H9 (cell line): Measurements from ENCODE around the gene SLC38A3. TPM values are rescaled to one million over a fixed set of nuclear protein-coding genes. Genes with fewer than 3 reads are reported as not detected.

Source experiments
- DNase-seq: peaks from one replicate; pipeline ENCODE4 v3.0.0-alpha.2; 2017
- H2AFZ ChIP-seq: one replicate; pipeline ENCODE4 v1.6.1; 2013; ENCODE audit warnings: mild to moderate bottlenecking, low read length, control low read depth, moderate library complexity
- H2AK5ac ChIP-seq: 2 replicates; pipeline ENCODE4 v1.6.1; 2013; ENCODE audit warnings: low read length, control low read depth, mixed read lengths; ENCODE audit not compliant: insufficient read length
- H2BK120ac ChIP-seq: one replicate; pipeline ENCODE4 v1.6.1; 2013; ENCODE audit warnings: low read depth, mild to moderate bottlenecking, low read length, control low read depth, inconsistent platforms; ENCODE audit not compliant: poor library complexity, severe bottlenecking
- H2BK12ac ChIP-seq: 2 replicates; pipeline ENCODE4 v1.6.1; 2013; ENCODE audit warnings: low read length, control low read depth, mixed read lengths, low read depth; ENCODE audit not compliant: insufficient read length
- H2BK15ac ChIP-seq: 2 replicates; pipeline ENCODE4 v1.6.1; 2013; ENCODE audit warnings: low read depth, low read length, control low read depth
- H2BK20ac ChIP-seq: one replicate; pipeline ENCODE4 v1.6.1; 2013; ENCODE audit warnings: low read depth, mild to moderate bottlenecking, low read length, control low read depth, inconsistent platforms; ENCODE audit not compliant: poor library complexity, severe bottlenecking
- H2BK5ac ChIP-seq: 2 replicates; pipeline ENCODE4 v1.6.1; 2013; ENCODE audit warnings: low read length, control low read depth, mixed read lengths; ENCODE audit not compliant: insufficient read length
- H3K14ac ChIP-seq: 2 replicates; pipeline ENCODE4 v1.6.1; 2013; ENCODE audit warnings: low read length, control low read depth; ENCODE audit not compliant: insufficient read depth
- H3K18ac ChIP-seq: 2 replicates; pipeline ENCODE4 v1.6.1; 2013; ENCODE audit warnings: low read depth, mild to moderate bottlenecking, mixed read lengths, low read length, control low read depth; ENCODE audit not compliant: insufficient read length
- H3K23ac ChIP-seq: 2 replicates; pipeline ENCODE4 v1.6.1; 2013; ENCODE audit warnings: low read length, control low read depth, mixed read lengths, low read depth; ENCODE audit not compliant: insufficient read length
- H3K23me2 ChIP-seq: 2 replicates; pipeline ENCODE4 v1.6.1; 2013; ENCODE audit warnings: low read depth, mild to moderate bottlenecking, mixed read lengths, low read length, control low read depth; ENCODE audit not compliant: insufficient read length, poor library complexity, severe bottlenecking
- H3K27ac ChIP-seq: 2 replicates; pipeline ENCODE4 v1.5.1; 2013; ENCODE audit warnings: low read length, control low read depth, mixed read lengths, low read depth; ENCODE audit not compliant: insufficient read length
- H3K27me3 ChIP-seq: 2 replicates; pipeline ENCODE4 v1.6.1; 2013; ENCODE audit warnings: low read length, control low read depth, inconsistent platforms; ENCODE audit not compliant: insufficient read depth
- H3K4ac ChIP-seq: 2 replicates; pipeline ENCODE4 v1.6.1; 2013; ENCODE audit warnings: low read depth, mild to moderate bottlenecking, control low read depth, inconsistent platforms, low read length, moderate library complexity
- H3K4me1 ChIP-seq: 2 replicates; pipeline ENCODE4 v1.6.1; 2013; ENCODE audit warnings: low read length, control low read depth, inconsistent platforms; ENCODE audit not compliant: insufficient read depth
- H3K4me2 ChIP-seq: 2 replicates; pipeline ENCODE4 v1.6.1; 2013; ENCODE audit warnings: low read length, control low read depth, mixed read lengths; ENCODE audit not compliant: insufficient read length, insufficient read depth
- H3K56ac ChIP-seq: 2 replicates; pipeline ENCODE4 v1.6.1; 2013; ENCODE audit warnings: low read depth, mild to moderate bottlenecking, mixed read lengths, low read length, control low read depth; ENCODE audit not compliant: insufficient read length
- H3K79me1 ChIP-seq: 2 replicates; pipeline ENCODE4 v1.6.1; 2013; ENCODE audit warnings: low read depth, mild to moderate bottlenecking, moderate library complexity, low read length, control low read depth, inconsistent platforms; ENCODE audit not compliant: insufficient read depth, poor library complexity, severe bottlenecking
- H3K79me2 ChIP-seq: 2 replicates; pipeline ENCODE4 v1.6.1; 2013; ENCODE audit warnings: low read length, control low read depth, inconsistent platforms; ENCODE audit not compliant: insufficient read depth
- H3K9ac ChIP-seq: 2 replicates; pipeline ENCODE4 v1.6.1; 2013; ENCODE audit warnings: low read length, control low read depth, mixed read lengths; ENCODE audit not compliant: insufficient read length; ENCODE audit errors: extremely low read depth
- H3K9me3 ChIP-seq: one replicate; pipeline ENCODE4 v1.6.1; 2013; ENCODE audit warnings: low read depth, low read length, inconsistent platforms; ENCODE audit not compliant: control insufficient read depth
- H3T11ph ChIP-seq: one replicate; pipeline ENCODE4 v1.6.1; 2013; ENCODE audit warnings: mild to moderate bottlenecking, low read length, control low read depth, inconsistent platforms
- H4K20me1 ChIP-seq: one replicate; pipeline ENCODE4 v1.6.1; 2013; ENCODE audit not compliant: control insufficient read depth, insufficient read length, insufficient read depth
- H4K5ac ChIP-seq: 2 replicates; pipeline ENCODE4 v1.6.1; 2013; ENCODE audit warnings: low read depth, mild to moderate bottlenecking, mixed read lengths, low read length, control low read depth; ENCODE audit not compliant: insufficient read length
- H4K8ac ChIP-seq: replicated peaks from 2 replicates; pipeline ENCODE4 v1.6.1; 2013; ENCODE audit warnings: low read length, control low read depth, mixed read lengths, low read depth; ENCODE audit not compliant: insufficient read length
- H4K91ac ChIP-seq: 2 replicates; pipeline ENCODE4 v1.6.1; 2013; ENCODE audit warnings: low read depth, mild to moderate bottlenecking, moderate library complexity, mixed read lengths, low read length, control low read depth; ENCODE audit not compliant: insufficient read length
- H3K27ac Mint-ChIP-seq, 3 experiments: 2 replicates in 2 of 3; 3 replicates in 1 of 3; pipeline ENCODE4 v1.8.0; 2020 to 2021; ENCODE audit warnings: mixed read lengths in 3 of 3, mild to moderate bottlenecking in 1 of 3, moderate library complexity in 1 of 3
- H3K27me3 Mint-ChIP-seq: 2 replicates; pipeline ENCODE4 v1.8.0; 2021; ENCODE audit warnings: low read depth, mild to moderate bottlenecking, moderate library complexity, mixed read lengths
- H3K36me3 Mint-ChIP-seq, 3 experiments: 2 replicates in 2 of 3; 3 replicates in 1 of 3; pipeline ENCODE4 v1.8.0; 2020 to 2021; ENCODE audit warnings: low read depth in 3 of 3, mixed read lengths in 3 of 3; ENCODE audit not compliant: insufficient read depth in 1 of 3
- H3K4me1 Mint-ChIP-seq, 2 experiments: 2 replicates each; pipeline ENCODE4 v1.8.0; 2020; ENCODE audit warnings: mixed read lengths in 2 of 2
- H3K4me3 Mint-ChIP-seq, 2 experiments: 2 replicates in 1 of 2; 3 replicates in 1 of 2; pipeline ENCODE4 v1.8.0; 2020 to 2021; ENCODE audit warnings: mild to moderate bottlenecking in 2 of 2, mixed read lengths in 2 of 2, moderate library complexity in 1 of 2
- H3K9me3 Mint-ChIP-seq, 2 experiments: 2 replicates in 1 of 2; 3 replicates in 1 of 2; pipeline ENCODE4 v1.8.0; 2020; ENCODE audit warnings: mild to moderate bottlenecking in 2 of 2, mixed read lengths in 2 of 2, moderate library complexity in 1 of 2
- WGBS: extraction: QIAGEN DNeasy Blood & Tissue Kit; methylation state at CpG from one replicate; pipeline ENCODE4 v1.1.7; 2013; ENCODE audit warnings: missing lambda C conversion rate, low lambda C conversion rate, mixed read lengths; ENCODE audit not compliant: insufficient read length; ENCODE audit errors: extremely low coverage; 5-methylcytosine and 5-hydroxymethylcytosine counted together
- total RNA-seq: library from RNA; stranded (reverse); gene quantifications from 2 replicates; pipeline ENCODE4 v1.2.1, GENCODE V29; 2021
- TF ChIP-seq, protein P1 (sequence below): fragments of 200-600 bp; sonication (generic); conservative IDR thresholded peaks from 3 replicates; pipeline ENCODE4 v1.8.0; 2021; ENCODE audit warnings: antibody characterized with exemption, mild to moderate bottlenecking

The SLC38A3 gene
- total RNA-seq, 1 experiment from 2014 or later, result 1.4 TPM

DNA sequence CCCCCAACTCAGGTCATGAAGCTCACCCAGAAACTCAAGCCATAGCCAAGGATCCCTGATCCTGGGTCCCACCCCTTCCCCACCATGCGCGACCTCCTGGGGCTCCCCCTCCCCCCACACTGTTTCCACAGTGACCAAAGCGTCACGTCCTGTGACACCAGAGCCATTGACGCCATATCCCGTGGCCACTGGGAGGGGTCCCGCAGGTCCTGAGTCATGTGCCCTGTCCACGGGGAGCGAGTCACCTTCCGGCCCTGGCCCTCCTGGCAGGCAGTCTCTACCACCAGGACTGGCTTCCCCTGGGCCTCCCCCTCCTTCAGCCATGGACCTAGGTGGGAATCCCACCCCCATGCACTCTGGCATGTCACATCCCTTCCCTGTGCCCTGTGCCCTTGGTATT lies 34.4 kb upstream of the SLC38A3 start:
- Histone ChIP-seq H2BK5ac (no peak overlapping the region), H2BK12ac (no peak overlapping the region), H3K23me2 (no peaks in the 10 kb centered on the region), H2BK120ac (no peak overlapping the region), H4K8ac (no peak overlapping the region), H3K27ac (no peak overlapping the region), H3K4me1 (peaks cover 5% of the 10 kb centered on the region; the same call in 1 of the 2 replicates), H3K56ac (no peak overlapping the region), H3K14ac (no peak overlapping the region; the same call in 1 of the 2 replicates), H3K79me2 (no peaks in the 10 kb centered on the region), H3K79me1 (no peaks in the 10 kb centered on the region), H3K4ac (no peak overlapping the region), H3T11ph (no peak overlapping the region), H3K27me3 (no peaks in the 10 kb centered on the region), H2AFZ (no peak overlapping the region), H3K9ac (no peak overlapping the region), H2BK15ac (no peak overlapping the region), H4K20me1 (no peaks in the 10 kb centered on the region), H3K18ac (no peak overlapping the region), H3K4me2 (no peak overlapping the region), H3K23ac (no peak overlapping the region), H4K5ac (no peak overlapping the region), H4K91ac (no peak overlapping the region), H2BK20ac (no peak overlapping the region), H2AK5ac (no peak overlapping the region), H3K9me3 (no peaks in the 10 kb centered on the region)
- TF ChIP-seq, protein P1, sequence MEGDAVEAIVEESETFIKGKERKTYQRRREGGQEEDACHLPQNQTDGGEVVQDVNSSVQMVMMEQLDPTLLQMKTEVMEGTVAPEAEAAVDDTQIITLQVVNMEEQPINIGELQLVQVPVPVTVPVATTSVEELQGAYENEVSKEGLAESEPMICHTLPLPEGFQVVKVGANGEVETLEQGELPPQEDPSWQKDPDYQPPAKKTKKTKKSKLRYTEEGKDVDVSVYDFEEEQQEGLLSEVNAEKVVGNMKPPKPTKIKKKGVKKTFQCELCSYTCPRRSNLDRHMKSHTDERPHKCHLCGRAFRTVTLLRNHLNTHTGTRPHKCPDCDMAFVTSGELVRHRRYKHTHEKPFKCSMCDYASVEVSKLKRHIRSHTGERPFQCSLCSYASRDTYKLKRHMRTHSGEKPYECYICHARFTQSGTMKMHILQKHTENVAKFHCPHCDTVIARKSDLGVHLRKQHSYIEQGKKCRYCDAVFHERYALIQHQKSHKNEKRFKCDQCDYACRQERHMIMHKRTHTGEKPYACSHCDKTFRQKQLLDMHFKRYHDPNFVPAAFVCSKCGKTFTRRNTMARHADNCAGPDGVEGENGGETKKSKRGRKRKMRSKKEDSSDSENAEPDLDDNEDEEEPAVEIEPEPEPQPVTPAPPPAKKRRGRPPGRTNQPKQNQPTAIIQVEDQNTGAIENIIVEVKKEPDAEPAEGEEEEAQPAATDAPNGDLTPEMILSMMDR, result no peak
- Mint-ChIP-seq H3K4me3 (no peak overlapping the region; a peak in 1 of 5 replicates), H3K4me1 (peaks cover 27 to 41% of the 10 kb centered on the region in 2 experiments), H3K36me3 (peaks cover 4 to 18% (median 5%) of the 10 kb centered on the region in 3 experiments), H3K9me3 (no peaks in the 10 kb centered on the region), H3K27ac (peak overlapping the region in 2 of 3 experiments; percentile 27 to 87; a peak in 2 of 7 replicates), H3K27me3 (no peaks in the 10 kb centered on the region)
- no CpG with 5 or more reads among the region's 10 CpGs for WGBS
- DNase-seq, result no peak
